Measurements from ENCODE around the gene RNF220.

RNF220 gene

GRCh38 chr1:44526295-44527073 lies 121.4 kb downstream of the RNF220 start:
- peaks cover 12% of the 10 kb centered on the region for H3K27me3 ChIP-seq (ENCODE audit: control insufficient read depth, insufficient read depth, low read length)
- H3K4me3 ChIP-seq (ENCODE audit: low read length): no peak overlapping the region
- H3K36me3 ChIP-seq (ENCODE audit: control insufficient read depth, insufficient read depth, low read length): no peaks in the 10 kb centered on the region
- no peaks in the 10 kb centered on the region for H3K9me3 ChIP-seq (ENCODE audit: control insufficient read depth, low read length)
- H3K9ac ChIP-seq (ENCODE audit: low read length): no peak overlapping the region
- H3K4me1 ChIP-seq (ENCODE audit: control insufficient read depth, insufficient read depth, low read length): no peaks in the 10 kb centered on the region

- Histone ChIP-seq H3K4me3 (ENCODE audit: low read length) (no peak overlapping the region), H3K27me3 (ENCODE audit: control insufficient read depth, insufficient read depth, low read length) (no peaks in the 10 kb centered on the region), H3K4me1 (ENCODE audit: control insufficient read depth, insufficient read depth, low read length) (peaks cover 15% of the 10 kb centered on the region), H3K36me3 (ENCODE audit: control insufficient read depth, insufficient read depth, low read length) (no peaks in the 10 kb centered on the region), H3K9ac (ENCODE audit: low read length) (no peak overlapping the region), H3K9me3 (ENCODE audit: control insufficient read depth, low read length) (no peaks in the 10 kb centered on the region)
Observed at GRCh38 chr1:44531785-44532566, 126.9 kb downstream of the RNF220 start.

GRCh38 chr1:44532567-44532944 lies 127.5 kb downstream of the RNF220 start:
- Histone ChIP-seq H3K27me3 (ENCODE audit: control insufficient read depth, insufficient read depth, low read length) (no peaks in the 10 kb centered on the region), H3K9me3 (ENCODE audit: control insufficient read depth, low read length) (no peaks in the 10 kb centered on the region), H3K4me3 (ENCODE audit: low read length) (no peak overlapping the region), H3K4me1 (ENCODE audit: control insufficient read depth, insufficient read depth, low read length) (peaks cover 21% of the 10 kb centered on the region), H3K9ac (ENCODE audit: low read length) (no peak overlapping the region), H3K36me3 (ENCODE audit: control insufficient read depth, insufficient read depth, low read length) (no peaks in the 10 kb centered on the region)

- no peak overlapping the region for H3K9ac ChIP-seq (ENCODE audit: low read length)
- H3K4me1 ChIP-seq (ENCODE audit: control insufficient read depth, insufficient read depth, low read length): peaks cover 28% of the 10 kb centered on the region
- no peak overlapping the region for H3K4me3 ChIP-seq (ENCODE audit: low read length)
- no peaks in the 10 kb centered on the region for H3K27me3 ChIP-seq (ENCODE audit: control insufficient read depth, insufficient read depth, low read length)
- H3K9me3 ChIP-seq (ENCODE audit: control insufficient read depth, low read length): no peaks in the 10 kb centered on the region
- no peaks in the 10 kb centered on the region for H3K36me3 ChIP-seq (ENCODE audit: control insufficient read depth, insufficient read depth, low read length)
Observed at GRCh38 chr1:44534771-44535170, 129.7 kb downstream of the RNF220 start.

GRCh38 chr1:44536357-44537209 lies 131.5 kb downstream of the RNF220 start:
- Histone ChIP-seq H3K4me1 (ENCODE audit: control insufficient read depth, insufficient read depth, low read length) (peaks cover 28% of the 10 kb centered on the region), H3K27me3 (ENCODE audit: control insufficient read depth, insufficient read depth, low read length) (no peaks in the 10 kb centered on the region), H3K36me3 (ENCODE audit: control insufficient read depth, insufficient read depth, low read length) (no peaks in the 10 kb centered on the region), H3K9ac (ENCODE audit: low read length) (no peak overlapping the region), H3K9me3 (ENCODE audit: control insufficient read depth, low read length) (no peaks in the 10 kb centered on the region), H3K4me3 (ENCODE audit: low read length) (no peak overlapping the region)

- Histone ChIP-seq H3K9ac (ENCODE audit: low read length) (no peak overlapping the region), H3K27me3 (ENCODE audit: control insufficient read depth, insufficient read depth, low read length) (peaks cover 5% of the 10 kb centered on the region), H3K4me3 (ENCODE audit: low read length) (no peak overlapping the region), H3K36me3 (ENCODE audit: control insufficient read depth, insufficient read depth, low read length) (no peaks in the 10 kb centered on the region), H3K4me1 (ENCODE audit: control insufficient read depth, insufficient read depth, low read length) (peaks cover 18% of the 10 kb centered on the region), H3K9me3 (ENCODE audit: control insufficient read depth, low read length) (no peaks in the 10 kb centered on the region)
Observed at GRCh38 chr1:44537538-44537937, 132.5 kb downstream of the RNF220 start.

GRCh38 chr1:44537956-44538355 lies 132.9 kb downstream of the RNF220 start:
- Histone ChIP-seq H3K4me1 (ENCODE audit: control insufficient read depth, insufficient read depth, low read length) (peaks cover 14% of the 10 kb centered on the region), H3K27me3 (ENCODE audit: control insufficient read depth, insufficient read depth, low read length) (peaks cover 7% of the 10 kb centered on the region), H3K9ac (ENCODE audit: low read length) (no peak overlapping the region), H3K36me3 (ENCODE audit: control insufficient read depth, insufficient read depth, low read length) (no peaks in the 10 kb centered on the region), H3K9me3 (ENCODE audit: control insufficient read depth, low read length) (no peaks in the 10 kb centered on the region), H3K4me3 (ENCODE audit: low read length) (no peak overlapping the region)

GRCh38 chr1:44539991-44540730 lies 135.1 kb downstream of the RNF220 start:
- Histone ChIP-seq H3K4me1 (ENCODE audit: control insufficient read depth, insufficient read depth, low read length) (peaks cover 16% of the 10 kb centered on the region), H3K9me3 (ENCODE audit: control insufficient read depth, low read length) (no peaks in the 10 kb centered on the region), H3K27me3 (ENCODE audit: control insufficient read depth, insufficient read depth, low read length) (peaks cover 17% of the 10 kb centered on the region), H3K4me3 (ENCODE audit: low read length) (no peak overlapping the region), H3K36me3 (ENCODE audit: control insufficient read depth, insufficient read depth, low read length) (no peaks in the 10 kb centered on the region), H3K9ac (ENCODE audit: low read length) (no peak overlapping the region)

GRCh38 chr1:44542420-44543063 lies 137.5 kb downstream of the RNF220 start:
- Histone ChIP-seq H3K36me3 (ENCODE audit: control insufficient read depth, insufficient read depth, low read length) (no peaks in the 10 kb centered on the region), H3K9ac (ENCODE audit: low read length) (no peak overlapping the region), H3K4me3 (ENCODE audit: low read length) (no peak overlapping the region), H3K4me1 (ENCODE audit: control insufficient read depth, insufficient read depth, low read length) (peaks cover 33% of the 10 kb centered on the region), H3K9me3 (ENCODE audit: control insufficient read depth, low read length) (no peaks in the 10 kb centered on the region), H3K27me3 (ENCODE audit: control insufficient read depth, insufficient read depth, low read length) (peaks cover 17% of the 10 kb centered on the region)

GRCh38 chr1:44543064-44543744 lies 138.1 kb downstream of the RNF220 start:
- Histone ChIP-seq H3K9ac (ENCODE audit: low read length) (no peak overlapping the region), H3K27me3 (ENCODE audit: control insufficient read depth, insufficient read depth, low read length) (peaks cover 17% of the 10 kb centered on the region), H3K36me3 (ENCODE audit: control insufficient read depth, insufficient read depth, low read length) (no peaks in the 10 kb centered on the region)

GRCh38 chr1:44543786-44544185 lies 138.7 kb downstream of the RNF220 start:
- no peaks in the 10 kb centered on the region for H3K36me3 ChIP-seq (ENCODE audit: control insufficient read depth, insufficient read depth, low read length)
- H3K4me1 ChIP-seq (ENCODE audit: control insufficient read depth, insufficient read depth, low read length): peaks cover 26% of the 10 kb centered on the region
- H3K9me3 ChIP-seq (ENCODE audit: control insufficient read depth, low read length): no peaks in the 10 kb centered on the region
- no peak overlapping the region for H3K9ac ChIP-seq (ENCODE audit: low read length)
- H3K4me3 ChIP-seq (ENCODE audit: low read length): no peak overlapping the region
- H3K27me3 ChIP-seq (ENCODE audit: control insufficient read depth, insufficient read depth, low read length): peaks cover 17% of the 10 kb centered on the region

More at GRCh38 chr1:44543064-44543744, 138.1 kb downstream of the RNF220 start:
- peaks cover 30% of the 10 kb centered on the region for H3K4me1 ChIP-seq (ENCODE audit: control insufficient read depth, insufficient read depth, low read length)
- H3K9me3 ChIP-seq (ENCODE audit: control insufficient read depth, low read length): no peaks in the 10 kb centered on the region
- no peak overlapping the region for H3K4me3 ChIP-seq (ENCODE audit: low read length)
